HFF-Myc (cell line): ENCODE results near the gene PHACTR2.

Experiments
- DNase-seq: peaks from one replicate; pipeline ENCODE4 v3.0.0-alpha.2; 2011; ENCODE audit warnings: low read depth; ENCODE audit errors: extremely low read depth
- H3K4me3 ChIP-seq: replicated peaks from 2 replicates; pipeline ENCODE4 v1.5.1; 2011; ENCODE audit warnings: low read depth, mild to moderate bottlenecking, control low read depth, low read length
- CTCF ChIP-seq: IDR thresholded peaks from 2 replicates; pipeline ENCODE4 v1.5.1; 2012; ENCODE audit warnings: mild to moderate bottlenecking, low read depth, low read length, control low read depth; ENCODE audit errors: missing control alignments

PHACTR2 gene

GRCh38 chr6:143694013-143694412 is 16.2 kb downstream of the PHACTR2 start:
- no peak for TF ChIP-seq CTCF
- no peak for DNase-seq
- H3K4me3 ChIP-seq = no peak overlapping the region

GRCh38 chr6:143694560-143694959 is 16.8 kb downstream of the PHACTR2 start:
- H3K4me3 ChIP-seq = no peak overlapping the region
- TF ChIP-seq CTCF = no peak
- no peak for DNase-seq

GRCh38 chr6:143695130-143695968 is 17.6 kb downstream of the PHACTR2 start:
- H3K4me3 ChIP-seq = no peak overlapping the region
- no peak for TF ChIP-seq CTCF
- no peak for DNase-seq

GRCh38 chr6:143695969-143696663 is 18.4 kb downstream of the PHACTR2 start:
- H3K4me3 ChIP-seq = no peak overlapping the region
- no peak for DNase-seq
- TF ChIP-seq CTCF = no peak

GRCh38 chr6:143696664-143697000 is 18.9 kb downstream of the PHACTR2 start:
- no peak for DNase-seq

GRCh38 chr6:143697076-143697800 is 19.5 kb downstream of the PHACTR2 start:
- no peak for TF ChIP-seq CTCF
- no peak overlapping the region for H3K4me3 ChIP-seq
- no peak for DNase-seq

More at GRCh38 chr6:143696664-143697000, 18.9 kb downstream of the PHACTR2 start:
- no peak for TF ChIP-seq CTCF
- H3K4me3 ChIP-seq = no peak overlapping the region
